ENCODE data around the gene FGD3.

GRCh38 chr9:92965061-92965758 is 17.9 kb downstream of the FGD3 start:
- TF ChIP-seq CTCF (conservative IDR thresholded peaks at IDR 0.05) = no peak
- TF ChIP-seq EZH2 (IDR thresholded peaks at IDR 0.05; ENCODE audit: low read depth) = no peak
